Measurements from ENCODE around the gene MIA.
"Not testable (repeated sequence)": the region's sequence is repeated elsewhere in the genome, so short reads cannot be mapped to it uniquely, and the experiment has no call there.

The MIA gene

GRCh38 chr19:40780582-40780981 is 5.3 kb downstream of the MIA start:
- DNase-seq (ENCODE audit: low spot score): no peak

- DNase-seq (ENCODE audit: low spot score): no peak
Observed at GRCh38 chr19:40781140-40781539, 5.8 kb downstream of the MIA start.

DNA sequence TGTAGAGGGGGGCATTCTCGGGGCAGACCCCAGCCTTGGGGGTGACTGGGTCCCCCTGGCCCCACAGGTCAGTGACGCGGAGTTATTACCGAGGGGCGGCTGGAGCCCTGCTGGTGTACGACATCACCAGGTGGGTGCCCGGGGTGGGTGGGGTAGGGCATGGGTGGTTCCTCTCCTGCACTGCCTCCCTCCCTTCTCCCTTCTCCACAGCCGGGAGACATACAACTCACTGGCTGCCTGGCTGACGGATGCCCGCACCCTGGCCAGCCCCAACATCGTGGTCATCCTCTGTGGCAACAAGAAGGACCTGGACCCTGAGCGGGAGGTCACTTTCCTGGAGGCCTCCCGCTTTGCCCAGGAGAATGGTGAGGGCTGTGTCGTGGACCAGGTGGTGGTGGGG is 8.4 kb downstream of the MIA start:
- no peak for DNase-seq (ENCODE audit: low spot score)

GRCh38 chr19:40784146-40784545 is 8.8 kb downstream of the MIA start:
- DNase-seq (ENCODE audit: low spot score): not testable (repeated sequence)

GRCh38 chr19:40785526-40785925 is 10.2 kb downstream of the MIA start:
- no peak for DNase-seq (ENCODE audit: low spot score)

DNA sequence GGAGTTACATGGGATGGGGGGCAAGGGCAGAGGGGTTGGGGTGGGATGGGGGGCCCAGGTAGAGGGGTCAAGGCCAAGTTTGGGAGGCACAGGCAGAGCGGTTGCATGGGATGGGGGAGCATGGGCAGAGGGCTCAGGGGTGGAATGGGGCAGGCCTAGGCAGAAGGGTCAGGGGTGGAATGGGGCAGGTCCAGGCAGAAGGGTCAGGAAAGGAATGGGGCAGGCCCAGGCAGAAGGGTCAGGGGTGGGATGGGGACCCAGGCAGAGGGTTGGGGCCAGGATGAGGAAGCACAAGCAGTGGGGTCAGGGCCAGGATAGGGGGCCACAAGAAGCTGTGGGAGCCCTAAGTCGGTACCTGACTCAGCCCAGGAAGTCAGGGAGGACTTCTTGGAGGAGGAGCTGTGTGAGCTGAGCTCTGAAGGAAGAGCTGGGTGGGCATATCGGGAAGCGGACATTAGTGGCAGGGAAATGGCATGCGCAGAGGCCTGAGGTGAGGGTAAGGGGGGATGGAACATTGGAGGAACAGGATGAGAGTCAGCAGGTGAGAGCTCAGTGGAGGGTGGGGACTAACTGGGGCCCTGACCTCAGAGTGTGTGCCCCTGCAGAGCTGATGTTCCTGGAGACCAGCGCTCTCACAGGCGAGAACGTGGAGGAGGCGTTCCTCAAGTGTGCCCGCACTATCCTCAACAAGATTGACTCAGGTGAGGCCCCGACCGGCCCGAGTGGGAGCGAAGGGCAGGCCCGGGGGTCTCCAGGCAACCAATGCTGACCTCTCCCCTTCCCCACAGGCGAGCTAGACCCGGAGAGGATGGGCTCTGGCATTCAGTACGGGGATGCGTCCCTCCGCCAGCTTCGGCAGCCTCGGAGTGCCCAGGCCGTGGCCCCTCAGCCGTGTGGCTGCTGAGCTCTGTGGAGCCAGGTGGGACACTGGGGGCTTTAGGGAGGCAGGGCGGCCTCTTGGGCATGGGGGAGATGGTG is 11.0 kb downstream of the MIA start:
- no peak for DNase-seq (ENCODE audit: low spot score)

GRCh38 chr19:40791349-40791748 is 16.0 kb downstream of the MIA start:
- DNase-seq (ENCODE audit: low spot score): no peak

DNA sequence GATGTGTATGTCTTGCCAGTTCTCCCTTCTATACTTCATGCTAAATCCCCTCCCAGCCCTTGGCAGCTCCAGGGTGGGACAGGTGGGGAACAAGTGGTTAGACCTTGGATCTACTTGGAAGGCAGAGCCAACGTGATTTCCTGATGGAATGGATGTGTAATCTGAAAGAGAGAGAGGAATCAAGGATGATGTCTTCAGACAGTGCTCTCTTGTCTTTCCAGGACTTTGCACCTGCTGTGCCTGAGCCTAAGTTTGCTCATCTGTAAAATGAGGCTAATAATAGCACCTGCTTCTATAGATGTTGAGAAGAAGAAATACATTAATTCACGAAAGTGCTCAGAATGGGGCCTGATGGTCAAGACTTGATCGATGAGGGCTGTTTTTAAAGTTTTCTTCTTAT is 16.7 kb downstream of the MIA start:
- no peak for DNase-seq (ENCODE audit: low spot score)

DNA sequence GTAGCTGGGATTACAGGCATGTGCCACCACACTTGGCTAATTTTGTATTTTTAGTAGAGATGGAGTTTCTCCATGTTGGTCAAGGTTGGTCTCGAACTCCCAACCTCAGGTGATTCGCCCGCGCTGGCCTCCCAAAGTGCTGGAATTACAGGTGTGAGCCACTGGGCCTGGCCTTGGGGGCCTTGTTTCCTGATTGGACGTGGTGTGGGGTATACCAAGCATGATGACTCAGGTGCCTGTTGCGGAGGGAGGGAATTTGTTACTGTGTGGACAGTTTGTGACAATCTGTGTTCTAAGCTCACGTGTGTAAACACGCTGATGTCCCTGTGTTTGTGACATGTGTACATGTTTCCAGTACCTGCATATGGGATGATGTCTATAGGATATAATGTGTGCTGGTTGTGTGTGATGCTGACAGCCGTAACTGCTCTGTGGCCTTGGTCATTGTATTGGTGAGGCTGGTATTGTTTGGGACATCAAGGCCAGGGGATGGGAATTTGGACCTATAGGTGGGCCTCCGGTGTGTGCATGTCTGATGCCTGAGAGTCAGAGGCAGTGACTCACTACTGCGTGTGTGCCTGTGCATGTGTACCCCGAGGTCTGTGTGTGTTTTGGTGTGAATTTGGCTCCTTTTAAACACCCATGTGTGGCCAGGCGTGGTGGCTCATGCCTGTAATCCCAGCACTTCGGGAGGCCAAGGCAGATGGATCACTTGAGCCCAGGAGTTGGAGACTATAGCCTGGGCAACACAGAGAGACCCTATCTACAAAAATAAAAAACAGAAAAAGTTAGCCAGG is 22.0 kb downstream of the MIA start:
- no peak for DNase-seq (ENCODE audit: low spot score)

DNA sequence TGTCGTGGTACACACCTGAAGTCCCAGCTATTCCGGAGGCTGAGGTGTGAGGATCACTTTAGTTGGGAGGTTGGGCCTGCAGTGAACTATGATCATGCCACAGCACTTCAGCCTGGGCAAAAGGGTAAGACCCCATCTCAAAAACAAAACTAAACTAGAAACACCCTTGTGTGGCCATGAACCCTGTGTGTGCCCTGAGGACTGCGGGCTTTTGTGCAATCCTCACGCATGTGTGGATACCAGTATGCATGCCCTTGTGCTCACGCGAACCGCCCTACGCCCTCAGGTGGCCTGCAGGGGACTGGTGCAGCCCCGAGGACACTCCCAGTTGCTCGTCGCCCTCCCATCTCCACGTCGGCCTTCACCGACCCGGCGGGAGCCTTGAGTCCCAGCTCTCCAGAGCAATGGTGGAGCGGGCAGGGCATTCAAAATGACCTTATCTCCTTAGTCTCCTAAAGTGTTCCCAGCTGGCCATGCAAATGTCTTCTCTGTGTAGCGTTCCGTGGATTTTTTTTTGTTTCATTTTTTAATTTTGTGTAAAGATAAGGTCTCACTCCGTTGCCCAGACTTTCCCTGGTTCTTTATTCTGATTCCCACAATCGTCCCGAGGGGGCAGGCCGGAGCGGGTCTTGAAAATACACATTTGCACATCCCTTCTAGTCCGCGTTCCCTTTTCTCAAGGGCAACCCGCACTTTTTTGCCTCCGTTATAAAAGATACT is 22.8 kb downstream of the MIA start:
- peak; percentile 72 for DNase-seq (ENCODE audit: low spot score)

- peak; percentile 95 for DNase-seq (ENCODE audit: low spot score)
Observed at GRCh38 chr19:40798683-40799557, 23.6 kb downstream of the MIA start, which contains the start of gene EGLN2. TSS of gene EGLN2 (plus strand) at chr19:40799191. CDS start at chr19:40800573, 1,382 bp downstream.

GRCh38 chr19:40799558-40800338 is 24.4 kb downstream of the MIA start:
- no peak for DNase-seq (ENCODE audit: low spot score)

- no peak for DNase-seq (ENCODE audit: low spot score)
Observed at GRCh38 chr19:40800339-40800996, 25.1 kb downstream of the MIA start.

GRCh38 chr19:40800997-40801377 is 25.7 kb downstream of the MIA start:
- no peak for DNase-seq (ENCODE audit: low spot score)

GRCh38 chr19:40801426-40802299 is 26.3 kb downstream of the MIA start:
- no peak for DNase-seq (ENCODE audit: low spot score)

- no peak for DNase-seq (ENCODE audit: low spot score)
Observed at GRCh38 chr19:40802300-40803169, 27.2 kb downstream of the MIA start.

GRCh38 chr19:40803170-40803856 is 28.0 kb downstream of the MIA start:
- no peak for DNase-seq (ENCODE audit: low spot score)

All from germinal center (tissue), 1 donor.